Right atrium auricular region (tissue), 2 donors: ENCODE data around the gene SRSF3. TPM values are rescaled to one million over a fixed set of nuclear protein-coding genes. Genes with fewer than 3 reads are reported as not detected.

Experiments used
- DNase-seq: peaks from one replicate; pipeline ENCODE4 v3.0.0-alpha.2; 2019; ENCODE audit warnings: low spot score
- H3K27ac ChIP-seq, 2 donors: fragments of 200-600 bp; sonication (generic); 1 replicate in 1 of 2; 2 replicates in 1 of 2; pipeline ENCODE4 v1.5.1; 2016 to 2019
- H3K27me3 ChIP-seq, 2 donors: fragments of 200-600 bp; sonication (generic); one replicate each; pipeline versions ENCODE4 v1.5.1 to v1.6.0; 2017 to 2019
- H3K36me3 ChIP-seq: fragments of 200-600 bp; sonication (generic); one replicate; pipeline ENCODE4 v1.5.1; 2016
- H3K4me1 ChIP-seq, 2 donors: fragments of 200-600 bp; sonication (generic); one replicate each; pipeline versions ENCODE4 v1.5.1 to v1.6.0; 2017 to 2019
- H3K4me3 ChIP-seq, 2 donors: fragments of 200-600 bp; sonication (generic); 1 replicate in 1 of 2; 2 replicates in 1 of 2; pipeline ENCODE4 v1.5.1; 2017 to 2019; ENCODE audit warnings: mild to moderate bottlenecking in 1 of 2, moderate library complexity in 1 of 2
- H3K9me3 ChIP-seq, 2 donors: fragments of 200-600 bp; sonication (generic); one replicate each; pipeline ENCODE4 v1.5.1; 2019
- CTCF ChIP-seq, 2 donors: fragments of 200-600 bp; sonication (generic); IDR thresholded peaks; one replicate each; pipeline ENCODE4 v1.5.1; 2019; ENCODE audit warnings: antibody characterized with exemption in 2 of 2
- total RNA-seq, 2 donors: library from RNA; depleted of rRNA; stranded (reverse); fragments of >200 nt; gene quantifications; one replicate each; pipeline ENCODE4 v1.1.0, GENCODE V29; 2016

The SRSF3 gene
- total RNA-seq, result 10 to 100 TPM; 51.4 to 97.2 TPM

GRCh38 chr6:36594029-36594815 lies at the start of gene SRSF3:
SRSF3 (plus strand) TSS chr6:36594362; CDS start chr6:36596763, 2,401 bp downstream.
- Histone ChIP-seq H3K4me1 (peaks cover 2 to 29% of the 10 kb centered on the region in 2 donors), H3K27me3 (no peaks in the 10 kb centered on the region), H3K36me3 (peaks cover 28% of the 10 kb centered on the region), H3K4me3 (peak within 1 kb of the TSS; percentile 62 to 64), H3K9me3 (no peaks in the 10 kb centered on the region), H3K27ac (peak within 1 kb of the TSS; percentile 95 to 96)
- peak; percentile 98 for DNase-seq
- peak; percentile 25 to 61 for TF ChIP-seq CTCF (IDR thresholded peaks at IDR 0.05)

GRCh38 chr6:36545767-36546307 lies 48.3 kb upstream of the SRSF3 start:
- Histone ChIP-seq H3K36me3 (no peaks in the 10 kb centered on the region), H3K27me3 (no peaks in the 10 kb centered on the region), H3K4me3 (peak overlapping the region; percentile 79 to 90), H3K9me3 (no peaks in the 10 kb centered on the region), H3K27ac (peak overlapping the region; percentile 97 to 99), H3K4me1 (peaks cover 0 to 36% of the 10 kb centered on the region in 2 donors)
- TF ChIP-seq CTCF (IDR thresholded peaks at IDR 0.05), result no peak
- no peak for DNase-seq

- peaks cover 0 to 36% of the 10 kb centered on the region in 2 donors for H3K4me1 ChIP-seq
- H3K27me3 ChIP-seq, result no peaks in the 10 kb centered on the region
- peak overlapping the region; percentile 97 to 99 for H3K27ac ChIP-seq
- no peak for TF ChIP-seq CTCF (IDR thresholded peaks at IDR 0.05)
- DNase-seq, result no peak
- H3K36me3 ChIP-seq, result no peaks in the 10 kb centered on the region
- H3K4me3 ChIP-seq, result peak overlapping the region; percentile 79 to 90
- no peaks in the 10 kb centered on the region for H3K9me3 ChIP-seq
Observed at GRCh38 chr6:36546308-36546919, 47.7 kb upstream of the SRSF3 start.

GRCh38 chr6:36546920-36547645 lies 47.1 kb upstream of the SRSF3 start, which contains the start of gene STK38:
STK38 (minus strand) TSS chr6:36547479; CDS start chr6:36540202, 7,277 bp downstream.
- peak; percentile 92 for DNase-seq
- no peaks in the 10 kb centered on the region for H3K9me3 ChIP-seq
- no peaks in the 10 kb centered on the region for H3K27me3 ChIP-seq
- TF ChIP-seq CTCF (IDR thresholded peaks at IDR 0.05), result peak in 1 of 2 donors; percentile 31
- peak within 1 kb of the TSS; percentile 97 to 99 for H3K27ac ChIP-seq
- H3K36me3 ChIP-seq, result no peaks in the 10 kb centered on the region
- peaks cover 0 to 36% of the 10 kb centered on the region in 2 donors for H3K4me1 ChIP-seq
- peak within 1 kb of the TSS; percentile 79 to 90 for H3K4me3 ChIP-seq

GRCh38 chr6:36547646-36548400 lies 46.3 kb upstream of the SRSF3 start:
- no peak for DNase-seq
- peaks cover 0 to 36% of the 10 kb centered on the region in 2 donors for H3K4me1 ChIP-seq
- no peaks in the 10 kb centered on the region for H3K27me3 ChIP-seq
- H3K27ac ChIP-seq, result peak overlapping the region; percentile 97 to 99
- no peak for TF ChIP-seq CTCF (IDR thresholded peaks at IDR 0.05)
- H3K4me3 ChIP-seq, result peak overlapping the region in 1 of 2 donors; percentile 79
- H3K36me3 ChIP-seq, result no peaks in the 10 kb centered on the region
- no peaks in the 10 kb centered on the region for H3K9me3 ChIP-seq
